ENCODE measurements around the gene EPGN. TPM values are rescaled to one million over a fixed set of nuclear protein-coding genes. Genes with fewer than 3 reads are reported as not detected.

Gene EPGN, protein sequence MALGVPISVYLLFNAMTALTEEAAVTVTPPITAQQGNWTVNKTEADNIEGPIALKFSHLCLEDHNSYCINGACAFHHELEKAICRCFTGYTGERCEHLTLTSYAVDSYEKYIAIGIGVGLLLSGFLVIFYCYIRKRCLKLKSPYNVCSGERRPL
- total RNA-seq (1.2 TPM in 1 of 2 replicates, not detected in the other), polyA plus RNA-seq (not detected in 2 replicates), polyA minus RNA-seq (not detected in 2 replicates), Bru-seq, nascent RNA (percentile 34 among the genes with signal in this experiment), BruChase-seq, experiment 1, labeled RNA remaining after a 6-hour chase (percentile 42 among the genes with signal in this experiment), BruChase-seq, experiment 2, labeled RNA remaining after a 2-hour chase (percentile 41 among the genes with signal in this experiment)
- polyA plus RNA-seq (2011; cell fraction: cytosol; rRNA removed) = not detected in 2 replicates
- polyA plus RNA-seq (2011; cell fraction: nucleus; rRNA removed) = 0.11 and 0.20 TPM in 2 replicates
- not detected in 2 replicates for polyA plus RNA-seq (2012)
- polyA minus RNA-seq (2011; cell fraction: cytosol; rRNA and poly(A)+ RNA removed) = 23.6 TPM
- polyA minus RNA-seq (2011; cell fraction: nucleus; rRNA and poly(A)+ RNA removed) = 0.82 and 1.2 TPM in 2 replicates
- long read RNA-seq = 0 reads

- FAIRE-seq = no peak
- H3K4me2 ChIP-seq (ENCODE audit: insufficient read depth, low read length) = no peak within 1 kb of the TSS
- no peak within 1 kb of the TSS for H2AFZ ChIP-seq (ENCODE audit: low read depth, low read length)
- no peaks in the 10 kb centered on the region for H3K36me3 ChIP-seq (ENCODE audit: control insufficient read depth in 2 of 2, extremely low read depth in 1 of 2, insufficient read depth in 2 of 2, low read length in 2 of 2)
- H3K79me2 ChIP-seq (ENCODE audit: control insufficient read depth, insufficient read depth, low read length) = no peaks in the 10 kb centered on the region
- no peaks in the 10 kb centered on the region for H3K9me3 ChIP-seq (replicated peaks; ENCODE audit: control insufficient read depth, insufficient read depth, low read length)
- DNase-seq (ENCODE audit: low read depth, low spot score) = no peak
- no peak within 1 kb of the TSS for H3K9ac ChIP-seq (replicated peaks; ENCODE audit: extremely low read depth, insufficient read depth, low read length)
- no peak within 1 kb of the TSS for H3K27ac ChIP-seq (ENCODE audit: insufficient read depth, low read depth, low read length)
- intact Hi-C loops (cut with micrococcal nuclease) (no loop called here), dilution Hi-C loops (cut with MboI; ENCODE audit: extremely low pct_ligation_motif_present, low sequenced_read_pairs) (no loop called here)
- no peak for TF ChIP-seq MAX (IDR thresholded peaks at IDR 0.05; ENCODE audit: insufficient read depth, insufficient read length)
- no peak for TF ChIP-seq MYC (IDR thresholded peaks at IDR 0.05; ENCODE audit: low read depth, low read length)
- no peak for TF ChIP-seq POLR2A (IDR thresholded peaks at IDR 0.05; ENCODE audit: low read depth, low read length)
- TF ChIP-seq GATA2 (IDR thresholded peaks at IDR 0.05; ENCODE audit: insufficient read depth, insufficient read length, low read depth, low read length) = no peak
- TF ChIP-seq POLR2AphosphoS5 (IDR thresholded peaks at IDR 0.05; ENCODE audit: insufficient read depth, low read depth, low read length) = no peak
- no peak for TF ChIP-seq FOS (IDR thresholded peaks at IDR 0.05; ENCODE audit: borderline replicate concordance, insufficient read depth, low read length)
- TF ChIP-seq, protein P1, sequence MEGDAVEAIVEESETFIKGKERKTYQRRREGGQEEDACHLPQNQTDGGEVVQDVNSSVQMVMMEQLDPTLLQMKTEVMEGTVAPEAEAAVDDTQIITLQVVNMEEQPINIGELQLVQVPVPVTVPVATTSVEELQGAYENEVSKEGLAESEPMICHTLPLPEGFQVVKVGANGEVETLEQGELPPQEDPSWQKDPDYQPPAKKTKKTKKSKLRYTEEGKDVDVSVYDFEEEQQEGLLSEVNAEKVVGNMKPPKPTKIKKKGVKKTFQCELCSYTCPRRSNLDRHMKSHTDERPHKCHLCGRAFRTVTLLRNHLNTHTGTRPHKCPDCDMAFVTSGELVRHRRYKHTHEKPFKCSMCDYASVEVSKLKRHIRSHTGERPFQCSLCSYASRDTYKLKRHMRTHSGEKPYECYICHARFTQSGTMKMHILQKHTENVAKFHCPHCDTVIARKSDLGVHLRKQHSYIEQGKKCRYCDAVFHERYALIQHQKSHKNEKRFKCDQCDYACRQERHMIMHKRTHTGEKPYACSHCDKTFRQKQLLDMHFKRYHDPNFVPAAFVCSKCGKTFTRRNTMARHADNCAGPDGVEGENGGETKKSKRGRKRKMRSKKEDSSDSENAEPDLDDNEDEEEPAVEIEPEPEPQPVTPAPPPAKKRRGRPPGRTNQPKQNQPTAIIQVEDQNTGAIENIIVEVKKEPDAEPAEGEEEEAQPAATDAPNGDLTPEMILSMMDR (IDR thresholded peaks at IDR 0.05; ENCODE audit: extremely low read depth in 1 of 2, insufficient read depth in 1 of 2, low read depth in 1 of 2, low read length in 2 of 2) = no peak
- TF ChIP-seq EZH2 (IDR thresholded peaks at IDR 0.05; ENCODE audit: borderline replicate concordance, low read depth, low read length, severe bottlenecking) = no peak
- TF ChIP-seq JUN (IDR thresholded peaks at IDR 0.05; ENCODE audit: borderline replicate concordance, insufficient read depth, insufficient read length, low read depth) = no peak
- no peaks in the 10 kb centered on the region for H3K4me1 ChIP-seq (ENCODE audit: control insufficient read depth, extremely low read depth, insufficient read depth, low read length)
- no TSS peak for BruUV-seq (replicated peaks)
- no peaks in the 10 kb centered on the region for H4K20me1 ChIP-seq (replicated peaks; ENCODE audit: control insufficient read depth, extremely low read depth, insufficient read depth, low read length)
- CTCF ChIA-PET = interaction anchor here (1.1 to 4.4 kb wide), 5 partner anchors 77 to 732 kb away, joined by 3 to 40 read pairs (median 7); no protein-coding TSS in a partner anchor
- no peaks in the 10 kb centered on the region for H3K9me1 ChIP-seq (replicated peaks; ENCODE audit: control insufficient read depth, extremely low read depth, insufficient read depth, low read length)
- no peaks in the 10 kb centered on the region for H3K27me3 ChIP-seq (ENCODE audit: control insufficient read depth in 2 of 2, insufficient read depth in 2 of 2, low read length in 2 of 2)
- POLR2A ChIA-PET = no interaction called here
- H3K4me3 ChIP-seq (replicated peaks in 1 of 3; ENCODE audit: insufficient read depth in 1 of 3, low read depth in 1 of 3, low read length in 3 of 3) = no peak within 1 kb of the TSS
These were observed at the start of gene EPGN for GRCh38 chr4:74308215-74308614. TSS of gene EPGN (plus strand) at chr4:74308470. CDS start at chr4:74308534, 64 bp downstream.
